ENCODE data around the gene PHGDH. TPM values are rescaled to one million over a fixed set of nuclear protein-coding genes. Genes with fewer than 3 reads are reported as not detected.

Gene PHGDH
- total and polyA plus RNA-seq, 8 donors: 31.9 to 132 (median 107) TPM

DNA sequence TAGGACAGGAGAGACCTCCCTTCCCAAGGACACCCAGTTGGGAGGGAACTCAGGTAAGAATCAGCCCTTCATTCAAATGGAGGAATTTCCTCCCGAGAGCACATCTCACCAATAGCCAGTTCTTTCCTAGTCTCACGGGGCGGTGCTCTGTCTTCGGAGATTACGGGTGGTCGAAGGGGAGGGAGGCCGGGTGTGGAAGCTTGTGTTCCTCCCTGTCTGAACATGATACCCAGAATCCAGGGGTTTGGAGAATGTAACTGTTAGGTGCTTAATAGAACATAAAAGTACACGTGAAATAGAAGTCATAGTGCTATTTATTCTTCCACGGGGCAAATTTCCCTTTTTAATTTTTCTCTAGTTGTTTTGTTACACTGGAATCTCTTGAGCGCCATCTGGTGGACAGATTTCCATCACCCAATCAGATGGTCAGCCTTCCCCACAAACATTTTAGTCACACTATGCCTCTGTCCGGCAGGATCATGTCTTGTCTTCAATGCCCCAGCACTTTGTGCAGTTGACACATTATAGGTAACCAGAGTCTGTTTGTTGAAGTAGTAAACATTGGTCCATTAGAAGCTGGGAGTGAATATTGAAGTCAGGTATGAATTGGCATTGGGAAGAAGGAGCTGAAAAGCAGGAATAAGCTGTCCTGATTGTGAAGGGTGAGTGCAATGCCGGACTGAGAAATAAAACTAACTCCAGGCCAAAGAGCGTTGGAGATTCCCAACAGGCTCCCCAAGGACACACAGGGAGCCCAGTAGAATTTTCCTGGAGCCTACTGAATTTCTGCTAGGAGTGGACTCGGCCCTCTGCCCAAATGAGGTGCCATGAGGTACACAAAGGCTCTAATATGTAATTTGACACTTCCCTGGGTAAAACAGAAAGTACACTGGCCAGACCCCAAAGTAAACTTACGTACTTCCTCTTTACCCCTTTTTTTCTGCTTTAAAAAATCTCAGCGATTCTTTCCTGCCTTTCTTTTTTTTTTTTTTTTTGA, 36.1 kb upstream of the PHGDH start:
- peak overlapping the region in 1 of 2 donors; percentile 33 for H3K27ac ChIP-seq
- H3K4me1 ChIP-seq: peaks cover 6 to 13% of the 10 kb centered on the region in 2 donors
- ATAC-seq: peak; percentile 89
- H3K4me3 ChIP-seq: peak overlapping the region; percentile 20 to 28
- H3K27me3 ChIP-seq: no peaks in the 10 kb centered on the region
- TF ChIP-seq, protein P1, sequence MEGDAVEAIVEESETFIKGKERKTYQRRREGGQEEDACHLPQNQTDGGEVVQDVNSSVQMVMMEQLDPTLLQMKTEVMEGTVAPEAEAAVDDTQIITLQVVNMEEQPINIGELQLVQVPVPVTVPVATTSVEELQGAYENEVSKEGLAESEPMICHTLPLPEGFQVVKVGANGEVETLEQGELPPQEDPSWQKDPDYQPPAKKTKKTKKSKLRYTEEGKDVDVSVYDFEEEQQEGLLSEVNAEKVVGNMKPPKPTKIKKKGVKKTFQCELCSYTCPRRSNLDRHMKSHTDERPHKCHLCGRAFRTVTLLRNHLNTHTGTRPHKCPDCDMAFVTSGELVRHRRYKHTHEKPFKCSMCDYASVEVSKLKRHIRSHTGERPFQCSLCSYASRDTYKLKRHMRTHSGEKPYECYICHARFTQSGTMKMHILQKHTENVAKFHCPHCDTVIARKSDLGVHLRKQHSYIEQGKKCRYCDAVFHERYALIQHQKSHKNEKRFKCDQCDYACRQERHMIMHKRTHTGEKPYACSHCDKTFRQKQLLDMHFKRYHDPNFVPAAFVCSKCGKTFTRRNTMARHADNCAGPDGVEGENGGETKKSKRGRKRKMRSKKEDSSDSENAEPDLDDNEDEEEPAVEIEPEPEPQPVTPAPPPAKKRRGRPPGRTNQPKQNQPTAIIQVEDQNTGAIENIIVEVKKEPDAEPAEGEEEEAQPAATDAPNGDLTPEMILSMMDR (IDR thresholded peaks at IDR 0.05): peak; percentile 85 to 86
- peak in 3 of 4 donors; percentile 76 to 91 (median 86) for DNase-seq
- H3K9me3 ChIP-seq: no peaks in the 10 kb centered on the region
- H3K36me3 ChIP-seq: no peaks in the 10 kb centered on the region
- intact Hi-C loops (cut with DNase I): no loop called here

DNA sequence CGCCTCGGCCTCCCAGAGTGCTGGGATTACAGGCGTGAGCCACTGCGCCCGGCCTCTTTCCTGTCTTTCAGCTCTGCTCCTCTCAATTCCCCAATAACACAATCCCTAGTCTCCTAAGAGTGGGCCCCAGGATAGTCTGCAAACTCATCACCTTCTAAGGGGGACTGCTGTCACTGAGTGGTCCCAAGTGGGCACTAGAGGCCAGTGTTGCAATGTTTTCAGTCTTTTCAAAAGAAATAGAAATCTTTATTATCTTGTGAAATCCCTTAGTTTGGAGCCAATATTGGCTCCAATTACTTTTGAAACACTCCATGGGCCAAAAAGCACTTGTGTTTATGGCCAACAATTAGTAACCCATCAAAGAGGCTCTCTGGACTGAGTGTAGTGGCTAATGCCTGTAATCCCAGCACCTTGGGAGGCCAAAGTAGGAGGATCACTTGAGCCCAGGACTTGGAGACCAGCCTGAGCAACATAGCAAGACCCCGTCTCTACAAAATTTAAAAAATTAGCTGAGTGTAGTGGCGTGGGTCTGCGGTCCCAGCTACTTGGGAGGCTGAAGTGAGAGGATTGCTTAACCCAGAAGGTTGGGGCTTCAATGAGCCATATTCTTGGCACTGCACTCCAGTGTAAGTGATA, 35.0 kb upstream of the PHGDH start:
- ATAC-seq: peak; percentile 23

DNA sequence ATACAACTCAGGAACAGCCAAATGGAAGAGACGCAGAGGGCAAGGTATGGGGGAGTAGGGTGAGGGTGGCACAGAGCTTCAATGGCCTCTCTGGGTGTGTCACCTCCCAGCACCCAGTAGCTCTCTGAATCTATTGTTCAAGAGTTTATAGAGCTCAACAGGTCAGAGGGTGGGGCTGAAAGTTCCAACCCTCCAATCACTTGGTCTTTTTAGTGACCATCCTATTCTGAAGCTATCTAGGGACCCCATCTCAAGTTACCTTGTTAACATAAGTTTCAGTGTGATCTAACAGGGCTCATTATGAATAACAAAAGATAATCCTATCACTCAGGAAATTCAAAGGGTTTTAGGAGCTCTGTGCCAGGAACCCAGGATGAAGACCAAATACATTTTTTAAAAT, 32.5 kb upstream of the PHGDH start:
- Histone ChIP-seq H3K36me3 (no peaks in the 10 kb centered on the region), H3K9me3 (no peaks in the 10 kb centered on the region), H3K4me1 (peaks cover 6 to 13% of the 10 kb centered on the region in 2 donors), H3K27me3 (no peaks in the 10 kb centered on the region), H3K4me3 (no peak overlapping the region), H3K27ac (no peak overlapping the region)
- intact Hi-C loops (cut with DNase I): no loop called here
- DNase-seq (no peak), ATAC-seq (no peak)
- TF ChIP-seq, protein P1 (IDR thresholded peaks at IDR 0.05): no peak

More for the DNA sequence above, 35.0 kb upstream of the PHGDH start:
- H3K27ac ChIP-seq: peak overlapping the region in 1 of 2 donors; percentile 33
- H3K4me1 ChIP-seq: peaks cover 6 to 13% of the 10 kb centered on the region in 2 donors
- DNase-seq: peak in 2 of 4 donors; percentile 74 to 84
- intact Hi-C loops (cut with DNase I): no loop called here
- TF ChIP-seq, protein P1 (IDR thresholded peaks at IDR 0.05): no peak
- no peak overlapping the region for H3K4me3 ChIP-seq
- H3K36me3 ChIP-seq: no peaks in the 10 kb centered on the region
- no peaks in the 10 kb centered on the region for H3K27me3 ChIP-seq
- H3K9me3 ChIP-seq: no peaks in the 10 kb centered on the region

DNA sequence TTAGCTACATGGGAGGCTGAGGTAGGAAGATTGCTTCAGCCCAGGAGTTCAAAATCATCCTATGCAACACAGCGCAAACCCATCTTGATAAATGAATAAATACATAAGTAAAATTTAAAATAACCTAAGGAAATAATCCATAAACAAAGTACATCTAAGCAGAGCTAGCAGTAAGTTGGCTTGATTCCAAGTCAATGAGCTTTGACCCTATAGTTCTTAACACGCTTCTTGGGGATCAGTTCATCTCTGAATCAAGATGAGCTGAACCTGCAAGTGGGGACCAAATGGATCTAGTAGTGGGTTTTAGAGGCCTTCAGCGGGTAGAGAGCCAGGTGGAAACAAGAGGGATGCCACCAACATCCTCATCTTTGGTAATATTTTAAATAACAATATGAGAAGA, 31.5 kb upstream of the PHGDH start:
- ATAC-seq: no peak
- Histone ChIP-seq H3K27me3 (no peaks in the 10 kb centered on the region), H3K27ac (no peak overlapping the region), H3K36me3 (no peaks in the 10 kb centered on the region), H3K9me3 (no peaks in the 10 kb centered on the region), H3K4me1 (peaks cover 2 to 9% of the 10 kb centered on the region in 2 donors), H3K4me3 (no peak overlapping the region)
- TF ChIP-seq, protein P1 (IDR thresholded peaks at IDR 0.05): no peak
- no peak for DNase-seq
- intact Hi-C loops (cut with DNase I): no loop called here

DNA sequence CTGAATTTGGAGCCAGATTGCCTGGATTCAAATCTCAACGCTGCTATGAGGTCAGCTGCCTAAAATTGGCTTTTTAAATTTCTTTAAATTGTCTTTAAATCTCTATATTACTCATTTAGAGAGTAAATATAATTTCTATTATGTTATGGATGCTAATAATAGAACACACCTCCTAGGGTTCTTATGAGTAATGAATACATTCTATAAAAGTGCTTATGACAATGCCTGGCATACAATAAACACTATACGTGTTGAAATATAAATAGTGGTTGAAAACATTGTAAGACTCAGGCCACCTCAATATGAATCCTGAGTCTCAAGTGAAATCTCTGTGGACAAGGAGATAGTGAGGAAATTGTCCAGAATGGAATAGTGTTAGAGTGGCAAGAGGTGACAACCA, 31.0 kb upstream of the PHGDH start:
- Histone ChIP-seq H3K27ac (no peak overlapping the region), H3K4me1 (peaks cover 0 to 4% of the 10 kb centered on the region in 2 donors), H3K4me3 (no peak overlapping the region), H3K36me3 (no peaks in the 10 kb centered on the region), H3K27me3 (no peaks in the 10 kb centered on the region), H3K9me3 (no peaks in the 10 kb centered on the region)
- no peak for DNase-seq
- TF ChIP-seq, protein P1 (IDR thresholded peaks at IDR 0.05): no peak
- ATAC-seq: no peak
- intact Hi-C loops (cut with DNase I): no loop called here
